ENCODE results near the gene LRRC45.
A peak's percentile ranks its signal among the peaks of the same experiment; 100 is the strongest.
"Not testable (repeated sequence)": the region's sequence is repeated elsewhere in the genome, so short reads cannot be mapped to it uniquely, and the experiment has no call there.

LRRC45 gene

DNA sequence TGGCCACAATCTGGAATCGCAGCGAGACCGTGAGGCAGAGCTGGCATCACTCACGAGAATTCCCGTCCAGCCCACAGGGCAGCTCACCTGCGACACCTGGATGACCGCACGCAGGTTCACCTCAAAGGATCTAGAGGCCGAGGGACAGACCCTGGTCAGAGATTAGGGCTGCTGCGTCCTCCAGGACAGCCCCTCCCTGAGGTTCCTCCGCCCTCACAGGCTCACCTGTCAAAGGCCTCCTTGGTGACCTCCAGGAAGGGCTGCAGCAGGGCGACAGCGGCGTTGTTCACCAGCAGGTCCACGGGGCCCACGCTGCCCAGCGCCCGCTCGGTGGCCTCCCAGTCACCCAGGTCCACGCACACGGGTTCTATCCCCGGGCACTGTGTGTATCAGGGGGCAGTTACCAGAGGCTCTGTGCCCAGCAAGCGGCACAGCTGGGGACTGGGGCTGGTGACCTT, 13.6 kb downstream of the LRRC45 start:
- no peak for DNase-seq

DNA sequence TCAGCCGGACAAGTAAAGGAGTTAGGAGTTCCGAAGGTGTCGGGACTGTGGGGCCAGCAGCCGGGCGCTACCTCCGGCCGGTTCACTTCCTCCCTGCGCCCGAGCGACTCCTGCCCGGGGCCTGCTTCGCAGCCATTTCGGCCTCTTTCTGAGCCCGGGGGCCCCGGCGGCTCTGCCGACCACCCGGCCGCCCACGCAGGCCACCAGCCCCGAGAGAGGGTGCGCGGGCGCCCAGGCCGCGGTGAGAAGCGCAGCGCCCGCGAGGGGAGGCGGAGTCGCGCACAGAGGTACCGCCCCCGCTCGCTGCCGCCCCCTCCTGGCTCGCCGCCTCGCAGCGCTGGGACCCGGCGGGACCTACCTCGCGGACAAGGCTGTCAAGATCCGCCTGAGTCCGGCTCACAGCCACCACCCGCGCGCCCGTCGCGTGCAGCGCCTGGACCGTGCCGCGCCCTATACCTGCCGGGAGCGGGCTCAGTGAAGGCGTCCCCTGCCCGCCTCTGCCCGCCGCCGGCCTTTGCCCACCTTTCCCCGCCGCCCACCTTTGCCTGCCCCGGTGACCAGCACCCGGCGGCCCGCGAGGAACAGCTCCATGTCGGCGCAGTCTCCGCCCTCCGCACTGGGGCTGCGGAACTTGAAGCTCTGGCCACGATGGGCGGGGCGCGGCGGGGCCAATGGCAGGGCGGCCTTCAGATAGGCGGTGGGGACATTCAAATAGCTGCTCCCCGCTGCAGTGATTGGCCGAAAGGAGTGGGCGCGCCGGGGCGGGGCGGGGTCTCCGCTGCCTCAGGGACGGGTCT, 14.2 kb downstream of the LRRC45 start, which contains the start of gene DCXR:
Gene DCXR (minus strand): TSS at position 606 of the 797 bp plus-strand sequence. CDS start 15 bp downstream, at position 591.
- peak; percentile 94 for DNase-seq

DNA sequence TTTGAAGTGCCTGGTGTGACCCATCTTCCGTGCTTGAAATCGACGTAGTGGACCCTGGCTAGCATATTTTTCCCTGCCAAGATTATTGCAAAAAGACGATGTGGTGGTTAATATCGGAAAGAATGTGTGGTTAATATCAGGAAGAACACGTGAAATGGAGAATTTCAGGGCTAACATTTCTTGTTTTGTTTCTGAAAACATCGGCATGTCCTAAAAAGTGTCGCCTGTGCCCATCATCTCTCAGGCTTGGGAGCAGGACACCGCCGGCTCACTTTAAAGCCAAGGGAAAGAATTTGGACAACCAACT, 14.7 kb downstream of the LRRC45 start:
- no peak for DNase-seq

DNA sequence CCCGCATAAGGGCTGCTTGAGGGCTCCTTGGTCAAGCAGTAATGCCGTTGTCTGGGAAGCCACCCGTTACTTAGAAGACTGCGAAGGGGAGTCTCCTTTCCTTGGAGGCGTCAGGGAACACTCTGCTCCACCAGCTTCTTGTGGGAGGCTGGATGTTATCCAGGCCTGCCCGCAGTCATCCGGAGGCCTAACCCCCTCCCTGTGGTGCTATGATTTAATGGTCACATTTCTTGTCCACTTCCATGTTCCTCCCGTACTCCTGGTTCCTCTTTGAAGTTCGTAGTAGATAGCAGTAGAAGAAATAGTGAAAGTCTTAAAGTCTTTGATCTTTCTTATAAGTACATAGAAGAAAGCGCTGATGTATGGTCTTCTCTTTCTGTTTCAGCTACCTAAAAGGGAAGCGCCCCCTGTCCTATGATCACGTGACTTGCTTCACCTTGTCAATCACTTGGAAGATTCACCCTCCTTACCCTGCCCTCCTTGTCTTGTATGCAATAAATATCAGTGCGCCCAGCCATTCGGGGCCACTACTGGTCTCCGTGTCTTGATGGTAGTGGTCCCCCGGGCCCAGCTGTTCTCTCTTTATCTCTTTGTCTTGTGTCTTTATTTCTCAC, 15.8 kb downstream of the LRRC45 start:
- not testable (repeated sequence) for DNase-seq

DNA sequence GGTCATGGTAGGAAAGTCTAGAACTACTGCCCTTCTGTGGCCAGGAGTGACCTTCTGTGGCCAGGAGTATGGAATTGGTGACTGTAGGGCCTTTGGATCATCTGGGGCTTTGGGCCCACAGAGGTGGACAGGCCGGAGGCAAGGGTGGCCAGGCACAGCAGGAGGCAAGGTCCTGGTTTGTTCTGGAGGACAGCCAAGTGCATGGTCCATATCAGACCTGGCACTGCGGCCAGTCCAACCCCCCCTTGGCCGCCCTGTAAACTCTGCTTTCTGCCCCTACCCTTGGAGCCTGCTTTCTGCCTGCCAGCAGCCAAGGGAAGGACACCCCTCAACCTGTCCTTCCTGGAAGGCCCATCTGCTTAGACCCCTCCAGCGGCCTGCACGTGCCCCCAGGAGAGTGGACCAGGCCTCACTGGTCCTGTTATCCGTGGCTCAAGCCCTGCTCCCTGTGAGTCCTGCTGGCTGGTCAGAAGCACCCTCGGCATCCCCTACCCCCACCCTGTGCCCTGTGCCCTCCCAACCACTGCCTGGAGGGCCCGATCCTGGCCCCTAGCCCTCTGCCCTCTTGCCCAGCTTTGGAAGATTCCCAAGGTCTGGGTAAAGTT, 16.7 kb downstream of the LRRC45 start:
- no peak for DNase-seq

DNA sequence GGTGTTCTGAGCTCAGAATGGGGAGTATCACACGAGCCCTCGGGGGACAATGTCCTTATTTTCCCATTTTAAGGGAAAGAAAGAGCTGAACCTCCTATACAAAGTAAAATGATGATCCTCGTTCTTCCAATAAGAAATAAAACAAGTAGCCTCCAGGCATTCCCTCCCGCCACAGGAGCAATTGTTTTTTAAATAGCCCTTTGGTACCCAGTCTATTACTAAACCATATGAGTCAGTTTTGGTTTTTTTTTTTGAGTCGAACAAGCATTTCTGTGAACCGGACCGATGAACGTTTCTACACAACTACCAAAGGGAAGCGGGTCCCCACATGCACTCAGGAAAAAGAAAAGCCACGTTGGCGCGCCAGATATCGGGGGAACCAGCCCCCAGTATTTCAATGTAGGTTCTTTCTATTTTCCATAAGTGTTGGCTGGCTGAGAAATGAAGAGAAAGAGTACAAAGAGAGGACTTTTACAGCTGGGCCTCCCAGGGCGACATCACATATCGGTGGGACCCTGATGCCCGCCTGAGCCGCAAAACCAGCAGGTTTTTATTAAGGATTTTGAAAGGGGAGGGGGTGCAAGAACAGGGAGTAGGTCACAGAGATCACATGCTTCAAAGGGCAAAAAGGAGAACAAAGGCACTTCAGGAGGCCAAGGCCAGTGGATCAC, 18.2 kb downstream of the LRRC45 start:
- no peak for DNase-seq

DNA sequence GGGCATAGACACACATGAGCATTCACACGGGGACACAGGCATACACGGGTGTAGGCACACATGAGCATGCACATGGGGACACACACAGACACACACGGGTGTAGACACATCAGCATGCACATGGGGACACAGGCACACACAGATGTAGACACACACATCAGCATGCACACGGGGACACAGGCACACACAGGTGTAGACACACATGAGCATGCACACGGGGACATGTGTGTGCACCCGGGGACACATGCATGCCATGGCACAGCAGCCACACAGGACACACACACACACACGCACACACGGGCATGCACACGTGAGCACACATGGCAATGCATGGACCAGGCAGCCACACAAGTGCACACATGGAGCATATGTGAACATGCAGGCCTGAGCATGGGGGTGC, 19.5 kb downstream of the LRRC45 start:
- no peak for DNase-seq

DNA sequence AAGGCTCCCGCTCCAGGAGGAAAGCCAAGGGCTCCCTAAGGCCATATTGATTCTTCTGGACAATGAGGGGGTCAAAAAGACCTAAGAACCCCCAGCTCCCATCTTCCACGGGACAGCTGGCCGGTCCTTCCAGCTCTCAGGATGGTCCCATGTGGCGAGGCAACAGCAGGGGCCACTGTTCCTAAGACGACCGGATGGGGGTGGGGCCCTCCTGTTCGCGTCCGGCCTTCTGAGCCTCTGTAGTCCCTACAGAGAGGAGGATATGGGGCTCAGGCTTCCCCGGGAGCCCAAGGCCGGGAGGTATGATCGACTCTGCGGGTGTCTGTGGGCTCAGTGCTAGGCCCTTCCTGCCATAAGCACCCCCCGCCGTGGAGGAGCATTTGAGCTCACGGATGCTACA, 20.4 kb downstream of the LRRC45 start:
- DNase-seq: no peak

DNA sequence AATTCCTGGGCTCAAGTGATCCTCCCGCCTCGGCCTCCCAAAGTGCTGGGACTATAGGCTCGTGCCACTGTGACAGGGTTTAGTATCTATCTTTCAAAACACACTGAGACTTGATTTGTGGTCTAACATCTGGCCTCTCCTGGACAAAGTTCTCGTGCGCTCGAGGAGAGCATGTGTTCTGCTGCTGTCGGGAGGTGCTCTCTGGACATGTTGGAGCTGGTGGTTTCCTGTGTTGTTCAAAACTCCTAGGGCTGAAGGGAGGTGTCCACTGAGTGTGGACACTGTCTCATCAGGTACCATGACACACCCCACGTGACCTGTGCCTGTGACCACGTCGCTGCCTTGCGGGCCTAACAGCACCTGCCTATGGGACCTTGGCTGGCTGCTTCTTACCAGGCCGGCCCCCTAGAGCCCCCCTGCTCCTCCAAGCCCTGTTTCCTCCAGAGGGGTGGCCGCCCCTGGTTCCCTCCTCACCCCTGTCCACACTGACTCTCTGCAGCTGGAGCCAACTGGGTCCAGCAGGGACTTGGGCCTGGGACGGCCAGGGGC, 22.9 kb downstream of the LRRC45 start:
- DNase-seq: no peak

DNA sequence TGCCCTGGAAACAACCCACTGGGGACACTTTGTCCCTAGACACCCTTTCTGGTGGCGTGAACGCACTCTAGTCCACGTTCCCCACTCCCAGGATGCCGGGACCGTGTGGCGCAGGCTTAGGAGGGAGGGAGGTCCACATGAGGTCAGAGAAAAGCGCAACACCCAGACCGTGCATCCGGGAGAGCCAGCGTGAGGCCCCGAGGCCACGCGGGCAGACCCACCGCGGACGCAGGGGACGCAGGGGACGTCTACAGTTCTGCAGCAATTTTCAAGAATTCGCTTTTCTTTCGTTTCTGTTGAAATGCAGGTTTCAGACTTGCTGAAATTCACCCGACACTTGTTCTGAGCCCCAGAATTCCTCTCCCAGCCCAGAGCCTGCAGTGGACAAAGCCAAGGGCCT, 23.8 kb downstream of the LRRC45 start:
- no peak for DNase-seq

DNA sequence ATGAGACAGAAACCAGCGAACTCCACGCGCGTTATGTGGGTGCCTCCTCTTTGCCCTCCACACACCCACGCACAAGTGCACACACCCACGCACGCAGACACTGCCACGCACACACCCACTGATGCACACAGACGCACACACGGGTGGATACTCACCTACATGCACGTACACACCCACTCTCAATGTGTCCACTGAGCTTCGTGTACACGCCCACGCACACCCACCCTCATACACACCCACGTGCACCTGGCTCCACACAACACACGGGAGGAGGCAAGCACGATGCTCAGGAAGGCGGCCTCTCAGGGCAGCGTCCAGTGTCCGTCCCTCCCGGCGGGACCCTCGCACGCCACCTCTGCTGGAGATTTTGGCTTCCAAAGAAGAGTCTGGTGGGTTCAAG, 24.3 kb downstream of the LRRC45 start:
- no peak for DNase-seq

DNA sequence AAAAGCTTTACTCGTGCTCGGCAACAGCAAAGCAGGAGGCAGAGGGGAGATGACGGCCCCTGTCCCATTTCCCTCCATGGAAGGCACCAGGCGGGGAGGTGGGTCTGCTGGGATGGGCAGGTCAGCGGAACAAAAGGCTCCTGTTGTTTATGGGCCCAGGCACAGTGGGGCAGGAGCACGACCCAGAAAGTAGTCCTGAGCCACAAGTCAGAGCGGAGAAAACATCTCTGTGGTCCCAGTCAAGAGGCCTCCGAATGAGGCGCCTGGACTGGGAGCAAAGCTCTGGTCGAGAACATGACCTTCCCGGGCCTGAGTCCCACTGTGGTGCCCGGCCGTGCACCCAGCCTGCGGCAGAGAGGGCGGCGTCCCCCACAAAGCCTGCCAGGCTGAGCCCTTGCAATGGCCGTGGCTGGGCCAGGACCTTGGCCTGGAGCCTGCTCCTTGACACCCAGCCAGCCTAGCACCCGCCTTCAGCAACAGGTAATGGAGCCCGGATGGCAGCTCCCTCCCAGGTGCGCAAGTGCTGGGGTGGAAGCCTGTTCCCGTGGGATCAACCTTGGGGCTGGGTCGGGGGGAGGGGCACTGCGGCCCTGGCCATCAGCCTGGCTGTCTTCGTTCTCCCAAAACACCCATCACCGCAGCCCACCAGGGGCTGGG, 24.9 kb downstream of the LRRC45 start:
- no peak for DNase-seq

DNA sequence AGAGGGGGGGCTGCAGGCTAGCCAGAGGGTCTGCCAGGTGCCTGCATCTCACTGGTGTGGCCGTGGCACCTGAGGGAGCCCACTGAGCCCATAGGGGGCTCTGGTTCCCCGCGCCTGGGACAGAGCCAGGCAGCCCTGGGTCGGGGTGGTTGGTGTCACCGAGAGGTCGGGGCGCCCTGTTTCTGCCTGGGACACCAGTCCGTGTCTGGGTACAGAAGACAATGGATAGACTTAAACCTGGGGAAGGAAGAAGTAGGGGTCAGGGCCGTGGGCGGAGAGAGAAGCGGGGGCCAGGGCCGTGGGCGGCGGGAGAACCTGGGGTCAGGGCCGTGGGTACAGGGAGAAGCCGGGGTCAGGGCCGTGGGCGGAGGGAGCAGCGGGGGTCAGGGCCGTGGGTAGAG, 25.5 kb downstream of the LRRC45 start:
- no peak for DNase-seq

DNA sequence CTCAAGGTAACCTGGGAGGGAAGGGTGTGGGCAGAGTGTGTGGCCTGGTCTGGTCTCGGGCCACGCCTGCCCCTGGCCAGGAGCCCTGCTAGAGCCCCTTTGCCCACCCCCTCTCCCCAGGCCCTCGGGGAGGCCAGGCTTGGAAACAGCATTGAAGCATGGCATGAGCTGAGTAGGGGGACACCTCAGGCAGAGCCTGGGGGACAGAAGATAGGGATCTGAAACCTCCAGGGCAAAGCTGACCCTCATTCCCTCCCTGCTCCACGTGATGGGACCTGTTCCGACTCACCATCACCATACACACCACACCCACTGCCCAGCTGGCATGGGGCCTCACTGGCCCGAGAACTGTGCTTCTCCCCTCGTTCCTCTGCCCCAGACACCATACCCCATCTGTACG, 26.0 kb downstream of the LRRC45 start:
- DNase-seq: no peak

DNA sequence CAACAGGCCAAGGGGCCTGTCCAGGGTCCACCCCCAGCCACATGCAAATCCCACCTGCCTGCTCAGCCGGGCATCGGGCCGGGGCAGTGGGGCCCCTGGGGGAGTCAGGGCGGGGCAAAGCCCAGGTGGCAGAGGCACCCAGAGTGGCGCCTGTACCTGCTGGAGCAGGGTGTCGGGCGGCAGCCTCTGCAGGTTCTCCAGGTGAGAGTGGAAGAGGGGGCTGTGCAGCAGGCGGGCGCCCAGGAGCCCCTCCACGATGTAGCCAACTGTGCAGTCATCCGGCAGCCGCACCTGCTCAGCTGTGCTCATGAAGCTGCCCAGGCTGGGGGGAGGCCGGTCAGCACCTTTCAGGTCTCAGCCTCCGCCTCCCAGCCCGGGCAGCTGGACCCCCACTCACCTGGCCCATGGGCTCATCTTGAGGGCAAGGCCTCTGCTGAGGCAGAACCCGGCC, 26.4 kb downstream of the LRRC45 start:
- DNase-seq: no peak

DNA sequence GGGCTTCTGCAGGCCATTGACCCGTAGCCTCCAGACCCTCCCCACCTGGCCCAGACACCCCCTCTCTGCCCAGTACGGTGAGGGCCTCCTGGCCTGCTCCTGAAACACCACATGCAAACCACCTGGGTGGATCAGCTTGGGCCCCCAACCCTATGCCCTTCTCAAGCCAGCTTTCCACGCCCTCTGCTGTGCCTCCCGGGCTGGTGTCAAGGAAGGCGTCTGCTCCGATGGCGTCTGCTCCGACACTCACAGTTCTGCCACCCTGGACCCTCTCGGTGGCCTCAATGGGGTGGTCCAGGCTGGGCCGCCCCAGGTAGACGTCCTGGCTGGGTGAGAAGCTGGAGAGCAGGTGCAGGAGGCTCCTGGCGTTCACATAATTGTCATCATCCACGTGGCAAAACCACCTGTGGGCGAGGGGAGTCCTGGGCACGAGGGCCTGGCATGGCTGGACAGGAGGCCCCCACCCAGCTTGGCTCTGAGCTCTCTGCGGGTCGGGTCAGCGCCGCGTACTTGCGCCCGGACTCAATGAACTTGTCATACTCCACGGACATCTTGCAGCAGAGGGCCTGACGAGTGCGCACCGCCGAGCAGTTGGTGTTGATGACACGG, 27.2 kb downstream of the LRRC45 start:
- no peak for DNase-seq

DNA sequence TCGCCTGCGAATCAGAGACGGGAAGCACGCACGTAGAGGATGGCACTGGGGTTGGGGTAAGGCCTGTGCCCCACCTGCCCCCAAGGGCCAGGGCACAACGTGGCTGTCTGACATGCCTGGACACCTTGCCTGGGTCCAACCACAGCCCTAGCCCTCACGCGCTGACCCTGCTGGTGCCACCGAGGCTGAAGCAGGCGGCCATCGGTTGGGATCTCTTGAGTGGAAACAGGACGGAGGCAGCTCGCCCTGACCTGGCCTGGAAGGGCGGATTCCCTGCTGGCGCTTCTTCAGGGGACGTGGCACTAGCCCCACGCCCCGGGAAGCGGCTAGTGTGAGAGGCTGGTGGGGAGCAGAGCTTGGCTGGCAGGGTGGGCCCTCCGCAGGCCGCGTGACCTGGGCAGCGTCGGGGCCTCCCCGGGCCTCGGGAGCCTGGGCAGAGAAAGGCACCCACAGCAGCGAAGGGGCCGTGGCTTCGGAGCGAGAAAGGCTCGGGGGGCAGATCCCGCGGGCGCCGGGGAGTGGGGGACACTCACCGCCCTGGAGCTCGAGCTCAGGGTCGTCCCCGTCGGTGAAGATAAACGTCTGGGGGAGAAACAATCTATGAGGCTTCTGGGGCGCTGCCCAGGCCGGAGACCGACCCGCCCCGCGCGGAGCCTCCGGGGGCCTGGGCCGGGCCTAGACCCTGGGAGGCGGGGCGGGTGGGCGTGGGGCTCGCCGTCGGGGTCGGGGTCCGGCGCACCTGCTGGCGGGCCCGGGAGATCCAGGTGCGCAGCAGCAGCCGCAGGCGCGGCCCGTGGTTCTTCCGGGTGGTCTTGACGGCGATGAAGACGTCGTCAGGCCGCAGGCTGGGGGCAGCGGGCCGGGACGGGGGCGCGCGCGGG, 27.9 kb downstream of the LRRC45 start:
- no peak for DNase-seq

DNA sequence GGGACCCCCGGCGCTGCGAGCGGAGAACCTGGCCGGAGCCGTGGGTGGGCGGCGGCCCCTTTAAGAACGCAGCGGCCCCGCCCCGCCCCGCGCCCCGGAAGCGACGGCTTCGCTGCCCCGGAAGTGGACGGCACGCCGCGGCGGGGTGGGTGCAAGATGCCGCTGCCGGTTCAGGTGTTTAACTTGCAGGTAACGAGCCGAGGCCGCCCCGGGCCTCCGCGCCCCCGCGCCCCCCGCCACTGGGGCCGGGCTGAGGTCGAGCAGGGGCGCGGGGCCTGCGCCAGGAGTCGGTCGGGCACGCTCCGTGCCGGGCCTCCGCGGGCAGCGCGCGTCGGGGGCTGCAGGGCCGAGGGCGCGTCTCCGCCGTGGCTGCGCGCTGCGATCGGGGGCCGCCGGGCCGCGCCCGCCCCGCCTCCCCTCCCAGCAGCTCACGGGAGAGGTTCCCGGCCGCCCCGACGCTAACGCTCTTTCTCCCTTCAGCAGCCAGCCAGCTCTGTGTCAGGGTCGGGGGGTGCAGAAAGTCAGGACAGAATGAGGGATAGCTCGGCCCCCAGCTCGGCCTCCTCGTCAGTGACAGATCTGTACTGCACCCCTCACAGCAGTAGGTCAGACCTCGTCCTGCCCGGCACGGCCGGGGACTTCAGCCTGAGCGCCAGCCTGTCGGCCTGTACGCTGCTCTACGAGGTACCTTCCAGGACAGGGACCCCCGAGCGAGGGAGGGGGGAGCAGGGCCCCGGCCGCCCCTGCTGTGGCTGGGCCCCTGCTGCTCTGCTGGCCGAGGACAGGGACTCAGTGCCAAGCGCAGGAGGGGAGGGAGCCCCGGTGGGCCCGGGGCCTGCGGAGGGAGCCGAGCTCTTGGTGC, 28.9 kb downstream of the LRRC45 start, which contains the start of the genes GPS1 and RFNG:
Gene GPS1 (plus strand): TSS at position 123 of the 862 bp plus-strand sequence. CDS start 34 bp downstream, at position 157.
Gene RFNG (minus strand): TSS at position 36 of the 862 bp plus-strand sequence. CDS start 45 bp downstream, outside the sequence.
- DNase-seq: peak; percentile 31

DNA sequence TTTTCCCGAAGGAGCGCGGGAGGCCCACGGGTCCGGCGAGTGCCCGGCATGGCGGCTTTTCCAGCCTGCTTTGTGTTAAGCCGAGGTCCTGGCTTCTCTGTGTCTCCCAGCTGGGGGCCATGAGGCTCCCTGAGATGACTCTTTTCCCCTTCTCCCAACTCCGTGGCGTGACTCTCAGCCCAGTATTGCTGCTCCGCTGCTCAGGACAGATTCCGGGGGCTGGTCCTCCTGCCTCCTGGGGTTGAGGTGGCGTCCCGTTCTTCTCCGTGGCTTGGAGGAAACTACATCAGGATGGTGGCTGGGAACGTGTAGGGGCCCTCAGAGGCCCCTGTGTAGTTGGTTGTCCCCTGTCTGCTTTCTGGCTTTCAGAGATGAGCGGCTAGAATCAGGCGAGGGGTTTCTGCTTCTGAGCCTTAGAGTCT, 29.5 kb downstream of the LRRC45 start:
- DNase-seq: no peak

DNA sequence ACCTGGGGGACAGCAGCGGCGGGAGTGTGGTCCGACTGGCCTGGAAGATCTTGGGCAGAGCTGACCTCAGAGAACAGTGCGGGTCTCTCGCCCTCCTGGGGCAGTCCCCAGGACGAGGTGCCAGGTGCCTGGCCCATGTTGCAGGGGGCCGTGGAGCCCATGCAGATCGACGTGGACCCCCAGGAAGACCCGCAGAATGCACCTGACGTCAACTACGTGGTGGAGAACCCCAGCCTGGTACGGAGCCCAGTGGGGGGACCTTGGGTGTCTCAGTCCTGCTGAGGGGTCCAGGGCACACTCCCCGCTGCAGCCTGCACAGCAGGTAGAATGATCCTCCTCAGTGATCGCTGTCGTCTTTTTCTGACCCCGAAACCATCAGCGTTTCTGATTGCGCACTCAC, 30.0 kb downstream of the LRRC45 start:
- DNase-seq: no peak
